Stimulated activated memory B cell treated with anti-CD40 and anti-IgM and Interleukin-4, amounts not matched to agents 10 μg/mL and 1 μg/mL and 100 μg/mL, for 72 hours (primary cell): ENCODE measurements around the gene ACYP2.
"Not testable (repeated sequence)": the region's sequence is repeated elsewhere in the genome, so short reads cannot be mapped to it uniquely, and the experiment has no call there.

Experiments used
- ATAC-seq: fragments of 150-1000 bp; cut with Tn5 transposase; 2 replicates; pipeline ENCODE4 v1.10.0; 2021
- H3K27ac Mint-ChIP-seq: one replicate; pipeline ENCODE4 v1.8.0; 2022; ENCODE audit warnings: mild to moderate bottlenecking, mixed read lengths
- H3K27me3 Mint-ChIP-seq: one replicate; pipeline ENCODE4 v1.8.0; 2022; ENCODE audit warnings: mixed read lengths
- H3K36me3 Mint-ChIP-seq: one replicate; pipeline ENCODE4 v1.8.0; 2022; ENCODE audit warnings: mixed read lengths
- H3K4me1 Mint-ChIP-seq: one replicate; pipeline ENCODE4 v1.8.0; 2022; ENCODE audit warnings: mixed read lengths
- H3K4me3 Mint-ChIP-seq: one replicate; pipeline ENCODE4 v1.8.0; 2022; ENCODE audit warnings: mild to moderate bottlenecking, moderate library complexity, mixed read lengths
- H3K9me3 Mint-ChIP-seq: one replicate; pipeline ENCODE4 v1.8.0; 2022; ENCODE audit warnings: mixed read lengths

ACYP2 gene

DNA sequence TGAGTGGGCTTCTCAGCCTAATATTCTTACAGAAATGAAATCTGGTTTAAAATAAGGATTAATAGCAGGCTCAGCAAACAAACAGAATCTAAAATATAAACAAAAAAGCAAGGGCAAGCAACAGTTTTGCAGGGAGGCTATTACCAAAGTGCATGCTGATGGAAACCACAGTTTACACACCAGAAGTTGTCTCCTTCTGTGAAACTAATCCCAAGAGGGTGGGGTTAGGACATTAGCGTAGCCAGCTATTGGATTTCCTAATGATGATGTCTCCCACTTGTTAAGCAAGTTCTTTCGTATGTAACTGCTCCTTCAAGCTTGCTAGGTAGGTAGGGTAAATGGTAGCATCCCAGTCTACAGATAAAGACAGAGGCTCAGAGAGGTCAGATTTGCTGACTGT lies 205.6 kb downstream of the ACYP2 start:
- ATAC-seq: no peak
- H3K4me3 Mint-ChIP-seq: no peak overlapping the region

DNA sequence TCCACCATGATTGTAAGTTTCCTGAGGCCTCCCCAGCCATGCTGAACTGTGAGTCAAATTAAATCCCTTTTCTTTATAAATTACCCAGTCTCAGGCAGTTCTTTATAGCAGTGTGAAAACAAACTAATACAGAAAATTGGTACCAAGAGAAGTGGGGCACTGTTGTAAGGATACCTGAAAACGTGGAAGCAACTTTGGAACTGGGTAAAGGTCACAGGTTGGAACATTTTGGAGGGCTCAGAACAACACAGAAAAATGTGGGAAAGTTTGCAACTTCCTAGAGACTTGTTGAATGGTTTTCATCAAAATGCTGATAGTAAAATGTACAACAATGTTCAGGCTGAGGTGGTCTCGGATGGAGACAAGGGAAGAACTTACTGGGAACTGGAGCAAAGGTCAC lies 209.1 kb downstream of the ACYP2 start:
- H3K9me3 Mint-ChIP-seq: peaks cover 15% of the 10 kb centered on the region
- not testable (repeated sequence) for H3K27me3 Mint-ChIP-seq, H3K4me1 Mint-ChIP-seq, H3K4me3 Mint-ChIP-seq, H3K27ac Mint-ChIP-seq, H3K36me3 Mint-ChIP-seq, ATAC-seq

More for the DNA sequence above, 205.6 kb downstream of the ACYP2 start:
- Mint-ChIP-seq H3K4me1 (no peaks in the 10 kb centered on the region), H3K36me3 (no peaks in the 10 kb centered on the region), H3K27me3 (no peaks in the 10 kb centered on the region), H3K27ac (no peak overlapping the region), H3K9me3 (peaks cover 10% of the 10 kb centered on the region)

DNA sequence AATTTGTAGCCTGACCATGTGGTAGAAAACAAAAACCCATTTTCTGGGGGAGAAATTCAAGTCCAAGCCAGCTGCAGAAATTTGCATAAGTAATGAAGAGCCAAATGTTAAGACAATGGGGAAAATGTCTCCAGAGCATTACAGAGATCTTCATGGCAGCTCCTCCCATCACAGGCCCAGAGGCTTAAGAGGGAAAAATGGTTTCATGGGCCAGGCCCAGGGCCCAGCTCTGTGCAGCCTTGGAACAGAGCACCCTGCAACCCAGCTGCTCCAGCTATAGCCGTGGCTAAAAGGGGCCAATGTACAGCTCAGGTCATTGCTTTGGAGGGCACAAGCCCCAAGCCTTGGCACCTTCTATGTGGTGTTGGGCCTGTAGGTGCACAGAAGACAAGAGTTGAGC lies 209.7 kb downstream of the ACYP2 start:
- Mint-ChIP-seq H3K27ac (no peak overlapping the region), H3K9me3 (peaks cover 15% of the 10 kb centered on the region), H3K4me1 (no peaks in the 10 kb centered on the region), H3K27me3 (no peaks in the 10 kb centered on the region), H3K36me3 (no peaks in the 10 kb centered on the region), H3K4me3 (no peak overlapping the region)
- ATAC-seq: no peak

DNA sequence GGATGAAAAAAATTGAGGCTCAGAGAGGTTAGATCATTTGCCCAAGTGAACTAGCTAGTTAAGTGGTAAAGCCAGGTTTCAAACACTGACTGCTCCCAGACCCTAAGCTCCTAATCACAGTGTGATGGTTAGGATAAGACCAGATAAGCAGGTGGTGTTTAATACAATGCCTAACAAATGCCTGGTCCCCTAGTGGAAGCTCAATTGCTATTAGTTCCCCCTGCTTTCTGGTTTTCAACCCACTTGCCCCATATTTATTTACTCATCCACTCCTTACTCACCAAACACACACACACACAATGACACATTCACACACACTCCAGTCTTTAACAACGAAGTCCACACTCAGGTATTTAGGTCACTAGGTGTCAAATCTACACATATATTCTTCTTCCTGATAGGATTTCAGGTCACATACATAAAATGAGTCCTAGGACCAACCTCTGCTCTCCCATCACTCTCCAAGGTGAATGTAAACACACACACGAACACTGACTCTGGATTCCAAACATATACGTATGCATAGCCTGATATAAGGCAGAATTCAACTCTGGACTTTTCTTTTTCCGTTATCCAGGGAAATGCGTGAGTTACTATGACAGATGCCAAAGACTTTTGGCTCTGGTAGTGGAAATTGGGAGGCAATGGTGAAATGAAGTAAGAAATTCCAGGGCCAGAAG lies 214.2 kb downstream of the ACYP2 start:
- Mint-ChIP-seq H3K27me3 (peaks cover 8% of the 10 kb centered on the region), H3K36me3 (no peaks in the 10 kb centered on the region), H3K4me3 (peak overlapping the region; percentile 86), H3K9me3 (peaks cover 9% of the 10 kb centered on the region), H3K4me1 (peaks cover 18% of the 10 kb centered on the region), H3K27ac (no peak overlapping the region)
- no peak for ATAC-seq

DNA sequence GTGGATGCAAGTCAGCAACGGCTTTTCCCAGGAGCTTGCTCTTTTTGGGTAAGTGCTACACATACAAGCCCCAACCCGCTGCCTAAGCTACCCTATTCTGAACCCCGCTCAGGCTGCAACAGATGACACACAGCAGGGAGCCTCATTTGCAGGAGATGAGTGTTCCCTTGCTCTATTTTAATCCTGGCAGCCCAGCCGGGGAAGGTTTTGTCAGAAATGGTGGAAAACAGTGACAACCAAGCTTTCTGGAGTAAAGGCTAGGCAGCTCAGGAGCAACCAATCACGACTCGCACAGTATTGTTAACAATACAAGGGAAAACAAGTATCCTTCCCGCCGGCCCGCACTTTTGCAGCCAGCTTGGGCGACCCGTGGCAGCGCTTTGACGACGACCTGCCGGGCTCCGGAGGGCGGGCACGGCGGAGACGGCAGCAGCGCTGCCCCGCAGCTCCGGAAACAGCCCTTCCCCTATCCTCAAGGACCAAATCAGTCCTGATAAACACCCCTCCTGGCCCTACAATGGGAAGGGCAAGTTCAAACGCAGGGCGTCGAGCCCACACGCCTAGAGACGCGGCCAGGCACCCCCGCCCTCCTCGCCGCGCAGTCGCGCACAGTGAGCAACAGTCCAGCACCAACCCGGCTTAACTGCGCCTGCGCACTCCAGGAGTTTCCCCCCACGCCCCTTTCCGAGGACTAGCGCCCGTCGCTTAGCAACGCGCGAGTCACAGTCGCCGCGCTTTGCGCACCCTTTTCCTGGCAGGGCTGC lies 214.9 kb downstream of the ACYP2 start:
- H3K27me3 Mint-ChIP-seq: peaks cover 8% of the 10 kb centered on the region
- H3K4me3 Mint-ChIP-seq: peak overlapping the region; percentile 86
- H3K4me1 Mint-ChIP-seq: peaks cover 18% of the 10 kb centered on the region
- peak; percentile 97 for ATAC-seq
- no peaks in the 10 kb centered on the region for H3K36me3 Mint-ChIP-seq
- H3K9me3 Mint-ChIP-seq: peaks cover 4% of the 10 kb centered on the region
- peak overlapping the region; percentile 71 for H3K27ac Mint-ChIP-seq

DNA sequence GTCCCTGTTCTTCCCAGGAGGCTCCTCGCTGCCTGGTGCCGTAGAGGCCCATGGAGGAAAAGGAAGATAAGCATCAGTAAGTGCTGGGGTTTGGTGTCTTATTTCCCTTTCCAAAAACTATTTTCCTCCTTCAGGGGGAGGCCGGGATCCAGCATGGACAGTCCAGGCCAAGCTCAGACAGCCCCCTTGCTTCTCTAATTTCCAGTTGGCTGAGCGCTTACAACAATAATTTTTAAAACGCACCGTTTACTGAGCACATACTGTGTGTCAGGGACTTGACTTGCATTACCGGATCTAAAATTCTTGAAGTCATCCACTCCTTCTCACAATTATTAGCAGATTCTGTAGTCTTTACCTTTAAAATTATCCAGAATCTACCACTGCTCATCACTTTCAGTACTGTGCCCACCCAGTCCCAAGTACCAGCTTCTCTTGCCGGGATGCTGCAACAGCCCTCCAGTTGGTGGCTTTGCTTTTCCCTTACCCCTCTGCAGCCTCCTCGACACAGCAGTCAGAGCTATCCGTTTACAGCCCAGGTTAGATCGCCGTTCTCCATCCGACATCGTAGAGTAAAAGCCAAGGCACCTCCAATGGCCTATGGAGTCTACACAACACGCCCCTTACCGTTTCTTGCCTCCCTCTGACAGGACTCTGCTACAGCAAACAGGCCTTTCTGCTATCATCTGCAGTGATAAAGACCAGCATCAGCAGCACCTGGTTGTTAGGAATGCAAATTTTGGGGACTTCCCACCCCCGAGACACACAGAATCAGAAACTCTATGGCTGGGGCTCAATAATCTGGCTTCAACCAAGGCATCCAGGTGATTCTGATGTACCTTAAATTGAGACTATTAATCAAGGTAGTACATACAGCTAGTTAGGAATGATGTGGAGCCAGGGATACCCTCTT lies 215.8 kb downstream of the ACYP2 start:
- Mint-ChIP-seq H3K27ac (peak overlapping the region; percentile 71), H3K4me3 (peak overlapping the region; percentile 86), H3K36me3 (no peaks in the 10 kb centered on the region), H3K9me3 (peaks cover 4% of the 10 kb centered on the region), H3K27me3 (peaks cover 8% of the 10 kb centered on the region), H3K4me1 (peaks cover 18% of the 10 kb centered on the region)
- peak; percentile 61 for ATAC-seq

DNA sequence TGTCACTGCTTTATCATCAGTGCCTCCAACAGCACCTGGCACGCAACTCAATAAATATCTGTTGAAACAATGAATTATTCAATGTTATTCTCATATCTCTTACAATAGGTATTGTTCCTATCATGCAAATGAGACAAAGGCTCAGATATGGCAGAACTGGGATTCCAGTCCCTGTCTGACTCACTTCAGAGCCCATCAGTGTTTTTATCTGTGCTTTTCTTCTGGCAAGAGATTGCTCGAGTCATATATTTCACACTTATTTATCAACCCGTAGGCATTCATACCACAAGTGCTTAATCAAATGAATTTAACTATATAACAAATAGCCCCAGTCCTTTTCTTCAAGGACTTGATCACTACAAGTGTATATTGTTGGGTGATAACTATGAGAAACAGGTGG lies 217.0 kb downstream of the ACYP2 start:
- H3K36me3 Mint-ChIP-seq: no peaks in the 10 kb centered on the region
- H3K27ac Mint-ChIP-seq: no peak overlapping the region
- peaks cover 18% of the 10 kb centered on the region for H3K4me1 Mint-ChIP-seq
- ATAC-seq: no peak
- H3K27me3 Mint-ChIP-seq: peaks cover 8% of the 10 kb centered on the region
- H3K4me3 Mint-ChIP-seq: no peak overlapping the region
- H3K9me3 Mint-ChIP-seq: no peaks in the 10 kb centered on the region

DNA sequence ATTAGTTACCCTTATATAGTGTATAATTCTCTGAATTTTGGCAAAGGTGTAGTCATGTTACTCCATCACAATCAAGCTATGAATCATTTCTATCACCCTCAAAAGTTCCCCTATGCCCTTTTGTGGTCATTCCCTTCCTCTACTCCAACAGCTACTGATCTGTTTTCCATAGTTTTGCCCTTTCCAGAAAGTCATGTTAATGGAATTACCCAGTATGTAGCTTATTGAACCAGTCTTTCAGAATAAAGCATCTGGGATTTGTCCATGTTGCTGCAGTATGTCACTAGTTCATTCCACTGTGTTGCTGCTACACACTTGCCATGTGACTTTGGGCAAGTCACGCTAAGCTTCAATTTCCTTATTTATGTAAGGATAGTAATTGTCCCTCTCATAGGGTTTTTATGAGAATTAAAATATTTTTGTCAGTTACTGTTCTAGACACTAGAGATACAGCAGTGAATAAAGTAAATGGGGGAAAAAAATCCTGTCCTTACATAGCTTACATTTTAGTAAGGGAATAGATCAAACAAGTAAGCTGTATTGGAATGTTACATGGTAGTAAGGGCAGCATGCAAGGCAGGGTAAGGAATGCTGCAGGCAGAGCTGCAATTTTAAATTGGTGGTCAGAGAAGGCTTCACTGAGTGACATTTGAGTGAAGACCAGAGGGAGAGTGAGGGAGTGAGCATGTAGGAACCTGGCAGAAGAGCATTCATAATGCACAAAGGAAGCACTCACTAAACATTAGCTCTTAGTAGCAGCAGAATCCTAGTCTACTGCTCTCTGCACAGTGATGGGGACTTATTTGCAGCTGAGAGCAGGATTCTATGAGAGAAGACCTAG lies 220.9 kb downstream of the ACYP2 start:
- Mint-ChIP-seq H3K27me3 (peaks cover 8% of the 10 kb centered on the region), H3K4me1 (peaks cover 8% of the 10 kb centered on the region), H3K36me3 (no peaks in the 10 kb centered on the region), H3K27ac (no peak overlapping the region), H3K4me3 (no peak overlapping the region), H3K9me3 (no peaks in the 10 kb centered on the region)
- ATAC-seq: no peak

DNA sequence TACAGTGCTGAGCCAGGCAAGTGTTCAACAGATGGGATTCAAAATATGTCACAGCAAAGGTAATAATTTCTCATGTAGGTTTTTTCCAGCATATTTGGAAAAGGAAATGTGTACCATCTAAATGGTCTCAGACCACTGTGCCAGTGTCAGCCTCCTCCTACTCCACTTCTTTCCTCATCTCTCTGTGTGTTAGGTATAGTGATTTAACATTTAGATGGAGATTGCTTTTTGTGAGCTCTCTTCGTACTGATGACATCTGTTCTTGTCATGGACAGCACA lies 221.5 kb downstream of the ACYP2 start:
- no peaks in the 10 kb centered on the region for H3K36me3 Mint-ChIP-seq
- peaks cover 5% of the 10 kb centered on the region for H3K4me1 Mint-ChIP-seq
- no peaks in the 10 kb centered on the region for H3K9me3 Mint-ChIP-seq
- H3K27ac Mint-ChIP-seq: no peak overlapping the region
- no peak for ATAC-seq
- peaks cover 8% of the 10 kb centered on the region for H3K27me3 Mint-ChIP-seq
- no peak overlapping the region for H3K4me3 Mint-ChIP-seq

DNA sequence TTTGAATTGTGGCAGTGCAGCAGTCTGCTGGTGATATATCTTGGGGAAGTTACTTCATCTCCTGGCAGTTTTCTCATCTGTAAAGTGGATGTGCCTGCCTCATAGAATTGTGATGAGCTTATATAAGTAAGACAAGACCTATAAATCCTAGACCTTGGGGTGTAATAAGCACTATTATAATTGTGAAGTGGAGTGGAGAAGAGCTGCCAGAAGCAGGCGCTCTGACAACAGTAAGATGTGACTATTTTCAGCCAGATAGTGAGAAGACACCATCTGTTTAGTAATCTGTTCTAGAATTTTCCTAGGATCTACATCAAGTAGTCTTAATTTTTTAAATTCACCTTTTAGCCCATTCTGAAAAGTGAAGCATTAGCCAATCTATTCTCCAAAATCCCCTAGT lies 226.2 kb downstream of the ACYP2 start:
- Mint-ChIP-seq H3K4me3 (no peak overlapping the region), H3K27ac (no peak overlapping the region), H3K4me1 (no peaks in the 10 kb centered on the region), H3K9me3 (no peaks in the 10 kb centered on the region), H3K36me3 (no peaks in the 10 kb centered on the region), H3K27me3 (peaks cover 16% of the 10 kb centered on the region)
- no peak for ATAC-seq

DNA sequence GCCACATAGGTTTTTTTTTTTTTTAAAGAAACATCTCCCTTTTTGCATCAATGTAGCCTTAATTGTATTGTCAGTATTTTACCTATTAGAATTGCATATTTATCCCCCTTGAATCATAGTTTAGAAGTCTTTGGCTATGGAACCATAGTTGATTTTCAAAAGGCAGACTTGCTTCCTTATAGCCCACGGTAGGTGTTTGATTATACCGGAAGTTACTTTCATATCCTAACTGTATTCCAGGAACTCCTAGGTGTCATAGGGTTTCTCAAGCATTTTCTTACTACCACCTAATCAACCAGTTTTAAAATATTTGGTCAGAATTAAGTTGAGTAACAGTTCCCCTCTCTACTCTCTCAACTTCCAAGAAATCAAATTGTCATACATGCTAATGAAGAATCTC lies 227.2 kb downstream of the ACYP2 start:
- Mint-ChIP-seq H3K27me3 (peaks cover 16% of the 10 kb centered on the region), H3K4me1 (no peaks in the 10 kb centered on the region), H3K36me3 (no peaks in the 10 kb centered on the region), H3K9me3 (no peaks in the 10 kb centered on the region), H3K4me3 (no peak overlapping the region), H3K27ac (no peak overlapping the region)
- ATAC-seq: no peak

DNA sequence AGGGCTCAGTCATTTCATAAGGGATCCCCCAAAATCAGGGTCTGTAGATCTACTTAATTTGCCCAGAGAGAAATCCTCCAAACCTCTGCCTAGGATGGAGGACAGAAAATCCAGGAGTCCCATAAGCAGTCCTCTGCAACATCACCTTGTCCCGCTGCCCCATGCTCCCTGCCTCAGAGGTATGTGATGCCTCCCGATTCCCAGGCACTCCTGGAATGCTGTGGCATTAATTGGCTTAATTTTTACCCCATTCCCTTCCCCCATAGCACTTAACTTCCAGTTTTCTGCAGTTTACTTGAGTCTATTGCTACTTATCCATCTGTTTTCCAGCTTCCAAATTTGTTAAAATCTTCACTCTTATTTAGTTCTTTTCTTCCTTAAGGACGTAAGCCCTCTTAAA lies 232.2 kb downstream of the ACYP2 start:
- H3K36me3 Mint-ChIP-seq: no peaks in the 10 kb centered on the region
- H3K27me3 Mint-ChIP-seq: peaks cover 16% of the 10 kb centered on the region
- H3K9me3 Mint-ChIP-seq: no peaks in the 10 kb centered on the region
- H3K4me1 Mint-ChIP-seq: no peaks in the 10 kb centered on the region
- no peak for ATAC-seq
- no peak overlapping the region for H3K27ac Mint-ChIP-seq
- no peak overlapping the region for H3K4me3 Mint-ChIP-seq

DNA sequence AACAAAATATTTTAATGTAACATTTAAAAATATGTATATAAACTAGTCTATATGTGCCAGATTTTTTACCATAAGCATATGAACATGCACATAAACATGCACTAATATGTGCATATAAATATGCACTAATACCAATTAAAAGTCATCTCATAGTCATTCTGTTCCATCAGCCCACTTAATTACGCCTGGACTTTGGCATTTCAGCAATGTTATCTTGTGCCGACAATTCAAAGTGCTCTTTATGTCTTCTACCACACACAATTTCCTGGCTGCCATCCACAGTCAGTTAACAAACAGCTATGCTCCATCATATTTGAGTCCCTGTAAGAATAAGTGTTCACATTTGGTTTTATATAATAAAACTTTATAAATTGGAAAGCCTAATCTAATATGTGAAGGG lies 233.2 kb downstream of the ACYP2 start:
- no peak for ATAC-seq
- Mint-ChIP-seq H3K36me3 (no peaks in the 10 kb centered on the region), H3K4me1 (no peaks in the 10 kb centered on the region), H3K27me3 (peaks cover 16% of the 10 kb centered on the region), H3K4me3 (no peak overlapping the region), H3K9me3 (no peaks in the 10 kb centered on the region), H3K27ac (no peak overlapping the region)

DNA sequence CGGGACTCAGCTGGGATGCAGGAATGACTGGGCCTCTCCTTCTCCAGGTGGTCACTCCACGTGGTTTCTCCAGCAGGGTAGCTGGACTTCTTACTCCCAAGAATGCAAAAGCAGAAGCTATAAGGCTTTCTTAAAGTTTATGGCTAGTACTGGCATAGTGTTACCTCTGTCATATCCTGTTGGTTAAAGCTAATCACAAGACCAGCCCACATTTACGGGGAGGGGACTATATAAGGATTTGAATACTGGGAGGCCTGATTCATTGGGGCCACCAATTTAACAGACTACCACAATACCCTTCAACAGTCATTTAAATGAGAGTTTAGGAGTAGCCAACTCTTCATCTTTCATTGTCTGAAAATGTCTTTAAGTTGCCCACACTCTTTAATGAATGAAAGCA lies 235.0 kb downstream of the ACYP2 start:
- no peaks in the 10 kb centered on the region for H3K27me3 Mint-ChIP-seq
- H3K36me3 Mint-ChIP-seq: no peaks in the 10 kb centered on the region
- H3K4me1 Mint-ChIP-seq: no peaks in the 10 kb centered on the region
- H3K4me3 Mint-ChIP-seq: no peak overlapping the region
- H3K27ac Mint-ChIP-seq: no peak overlapping the region
- ATAC-seq: no peak
- no peaks in the 10 kb centered on the region for H3K9me3 Mint-ChIP-seq

DNA sequence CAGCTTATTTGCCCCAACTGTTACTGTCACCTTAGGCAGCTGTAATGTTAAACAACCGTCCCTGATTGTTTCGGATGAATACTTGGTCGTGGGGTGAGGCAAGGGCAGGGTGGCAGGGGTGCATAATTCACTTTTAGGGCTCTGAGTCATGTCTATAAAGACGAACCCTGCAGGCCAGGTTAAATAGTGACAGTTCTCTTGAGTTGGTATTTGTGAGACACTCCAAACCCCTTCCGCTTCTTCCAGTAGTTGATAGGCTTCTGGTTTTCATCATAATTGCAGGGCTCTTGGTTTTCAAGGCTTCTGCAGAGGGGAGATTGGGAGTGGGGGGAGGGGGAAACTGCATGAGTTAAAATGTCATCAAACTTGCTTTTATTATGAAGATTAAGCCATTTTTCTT lies 237.8 kb downstream of the ACYP2 start:
- no peaks in the 10 kb centered on the region for H3K4me1 Mint-ChIP-seq
- no peak overlapping the region for H3K27ac Mint-ChIP-seq
- no peaks in the 10 kb centered on the region for H3K9me3 Mint-ChIP-seq
- no peaks in the 10 kb centered on the region for H3K27me3 Mint-ChIP-seq
- ATAC-seq: no peak
- H3K36me3 Mint-ChIP-seq: no peaks in the 10 kb centered on the region
- no peak overlapping the region for H3K4me3 Mint-ChIP-seq
